Thyroid gland (tissue), 4 donors: ENCODE measurements around the gene IGF2BP3. TPM values are rescaled to one million over a fixed set of nuclear protein-coding genes. Genes with fewer than 3 reads are reported as not detected.

Experiments used
- DNase-seq, 2 donors: peaks; one replicate each; pipeline ENCODE4 v3.0.0-alpha.2; 2019
- H3K27ac ChIP-seq, 3 donors: fragments of 200-600 bp; sonication (generic); 1 replicate in 2 of 3; 2 replicates in 1 of 3; pipeline ENCODE4 v1.5.1; 2016 to 2019; ENCODE audit warnings: mild to moderate bottlenecking in 1 of 3, moderate library complexity in 1 of 3
- H3K27me3 ChIP-seq: fragments of 200-600 bp; sonication (generic); one replicate; pipeline ENCODE4 v1.5.1; 2019
- H3K36me3 ChIP-seq, 2 donors: fragments of 200-600 bp; sonication (generic); one replicate each; pipeline ENCODE4 v1.5.1; 2016 to 2019
- H3K4me1 ChIP-seq, 2 donors: fragments of 200-600 bp; sonication (generic); one replicate each; pipeline ENCODE4 v1.5.1; 2017 to 2019
- H3K4me3 ChIP-seq, 3 donors: fragments of 200-600 bp; sonication (generic); replicated peaks in 1 of 3; 1 replicate in 2 of 3; 2 replicates in 1 of 3; pipeline ENCODE4 v1.5.1; 2016; ENCODE audit warnings: mild to moderate bottlenecking in 1 of 3
- H3K9me3 ChIP-seq: fragments of 200-600 bp; sonication (generic); one replicate; pipeline ENCODE4 v1.5.1; 2017
- CTCF ChIP-seq, 6 experiments: fragments of 200-600 bp in 3 of 6; fragments of 450-650 bp in 3 of 6; sonication (generic) in 3 of 6; IDR thresholded peaks; one replicate each; pipeline ENCODE4 v1.5.1; 2016 to 2019; ENCODE audit warnings: antibody characterized with exemption in 6 of 6, mild to moderate bottlenecking in 2 of 6, inconsistent platforms in 1 of 6, moderate library complexity in 1 of 6
- POLR2A ChIP-seq, 2 donors: fragments of 450-650 bp; IDR thresholded peaks; one replicate each; pipeline ENCODE4 v1.6.1; 2017; ENCODE audit warnings: antibody characterized with exemption in 2 of 2, mild to moderate bottlenecking in 2 of 2, moderate library complexity in 1 of 2
- WGBS, 2 donors: methylation state at CpG; one replicate each; pipeline ENCODE4 v1.1.5; 2017; 5-methylcytosine and 5-hydroxymethylcytosine counted together
- intact Hi-C: fragments of 100-400 bp; cut with DNase I; formaldehyde crosslinking; loops from one replicate; pipeline ENCODE4 v1.15.1; 2023
- total RNA-seq, 4 donors: library from RNA; depleted of rRNA; stranded (reverse); fragments of >200 nt; gene quantifications; one replicate each; pipeline ENCODE4 v1.2.3, GENCODE V29; 2016

IGF2BP3 gene
- total RNA-seq, 4 donors from 2014 or later: 0.67 to 5.2 (median 3.4) TPM

GRCh38 chr7:23443974-23444373 is 26.3 kb downstream of the IGF2BP3 start:
- no peaks in the 10 kb centered on the region for H3K4me1 ChIP-seq
- H3K27me3 ChIP-seq: no peaks in the 10 kb centered on the region
- no peak overlapping the region for H3K27ac ChIP-seq
- intact Hi-C loops: no loop called here
- 71 to 79% methylated on average over 1 of the region's 1 CpG for WGBS, 2 donors
- no peak overlapping the region for H3K4me3 ChIP-seq
- TF ChIP-seq POLR2A (IDR thresholded peaks at IDR 0.05) (no peak), CTCF (IDR thresholded peaks at IDR 0.05) (no peak)
- H3K9me3 ChIP-seq: no peaks in the 10 kb centered on the region
- no peaks in the 10 kb centered on the region for H3K36me3 ChIP-seq
- no peak for DNase-seq

- WGBS, 2 donors: 96 to 97% methylated on average over 4 of the region's 4 CpGs
- no peak overlapping the region for H3K4me3 ChIP-seq
- TF ChIP-seq CTCF (IDR thresholded peaks at IDR 0.05) (no peak), POLR2A (IDR thresholded peaks at IDR 0.05) (no peak)
- no peaks in the 10 kb centered on the region for H3K27me3 ChIP-seq
- no peaks in the 10 kb centered on the region for H3K9me3 ChIP-seq
- H3K36me3 ChIP-seq: no peaks in the 10 kb centered on the region
- H3K27ac ChIP-seq: no peak overlapping the region
- no peak for DNase-seq
- H3K4me1 ChIP-seq: no peaks in the 10 kb centered on the region
- intact Hi-C loops: loop anchor here (10.0 kb wide), 1 partner anchor 57 kb away; no protein-coding TSS in a partner anchor
These were observed 32.1 kb downstream of the IGF2BP3 start for GRCh38 chr7:23438171-23438570.

GRCh38 chr7:23434147-23434917 is 36.0 kb downstream of the IGF2BP3 start:
- DNase-seq: no peak
- Histone ChIP-seq H3K4me3 (no peak overlapping the region), H3K27ac (no peak overlapping the region), H3K36me3 (no peaks in the 10 kb centered on the region), H3K4me1 (no peaks in the 10 kb centered on the region), H3K9me3 (no peaks in the 10 kb centered on the region), H3K27me3 (no peaks in the 10 kb centered on the region)
- intact Hi-C loops: loop anchor here (10.0 kb wide), 1 partner anchor 60 kb away; no protein-coding TSS in a partner anchor
- TF ChIP-seq POLR2A (IDR thresholded peaks at IDR 0.05) (no peak), CTCF (IDR thresholded peaks at IDR 0.05) (no peak)
- WGBS, 2 donors: 90 to 92% methylated on average over 5 of the region's 5 CpGs

GRCh38 chr7:23431702-23432199 is 38.5 kb downstream of the IGF2BP3 start:
- intact Hi-C loops: loop anchor here (10.0 kb wide), 1 partner anchor 63 kb away; no protein-coding TSS in a partner anchor
- Histone ChIP-seq H3K4me1 (no peaks in the 10 kb centered on the region), H3K4me3 (no peak overlapping the region), H3K27me3 (no peaks in the 10 kb centered on the region), H3K9me3 (no peaks in the 10 kb centered on the region), H3K36me3 (no peaks in the 10 kb centered on the region), H3K27ac (no peak overlapping the region)
- no peak for DNase-seq
- WGBS, 2 donors: 83 to 87% methylated on average over 7 of the region's 7 CpGs
- TF ChIP-seq CTCF (IDR thresholded peaks at IDR 0.05): no peak

- no peaks in the 10 kb centered on the region for H3K4me1 ChIP-seq
- no peak overlapping the region for H3K4me3 ChIP-seq
- 91 to 95% methylated on average over 4 of the region's 4 CpGs for WGBS, 2 donors
- no peak for DNase-seq
- H3K9me3 ChIP-seq: no peaks in the 10 kb centered on the region
- no peaks in the 10 kb centered on the region for H3K36me3 ChIP-seq
- intact Hi-C loops: loop anchor here (10.0 kb wide), 1 partner anchor 64 kb away; no protein-coding TSS in a partner anchor
- no peak for TF ChIP-seq POLR2A (IDR thresholded peaks at IDR 0.05)
- TF ChIP-seq CTCF (IDR thresholded peaks at IDR 0.05): no peak
- no peaks in the 10 kb centered on the region for H3K27me3 ChIP-seq
- H3K27ac ChIP-seq: no peak overlapping the region
These were observed 39.4 kb downstream of the IGF2BP3 start for GRCh38 chr7:23430893-23431259.
